ENCODE measurements around the gene CLK4.
A peak's percentile ranks its signal among the peaks of the same experiment; 100 is the strongest.

CLK4 gene

GRCh38 chr5:178626484-178627258 lies at the start of gene CLK4:
TSS of gene CLK4 (minus strand) at chr5:178627050. CDS start at chr5:178623416, 3,634 bp downstream.
- DNase-seq, result peak; percentile 97

GRCh38 chr5:178675922-178676321 lies 49.1 kb upstream of the CLK4 start:
- no peak for DNase-seq

- DNase-seq, result no peak
Observed at GRCh38 chr5:178674334-178674733, 47.5 kb upstream of the CLK4 start.

GRCh38 chr5:178673801-178674295 lies 47.0 kb upstream of the CLK4 start:
- no peak for DNase-seq

GRCh38 chr5:178672630-178673029 lies 45.8 kb upstream of the CLK4 start:
- no peak for DNase-seq

GRCh38 chr5:178671602-178672144 lies 44.8 kb upstream of the CLK4 start:
- DNase-seq, result no peak

GRCh38 chr5:178670351-178670885 lies 43.6 kb upstream of the CLK4 start:
- DNase-seq, result no peak

- no peak for DNase-seq
Observed at GRCh38 chr5:178668579-178668978, 41.7 kb upstream of the CLK4 start.

- DNase-seq, result no peak
Observed at GRCh38 chr5:178667688-178668087, 40.8 kb upstream of the CLK4 start.

GRCh38 chr5:178667101-178667500 lies 40.3 kb upstream of the CLK4 start:
- no peak for DNase-seq

GRCh38 chr5:178664141-178664540 lies 37.3 kb upstream of the CLK4 start:
- no peak for DNase-seq

GRCh38 chr5:178662541-178662860 lies 35.7 kb upstream of the CLK4 start:
- DNase-seq, result no peak

- DNase-seq, result no peak
Observed at GRCh38 chr5:178661836-178662540, 35.1 kb upstream of the CLK4 start.

GRCh38 chr5:178651046-178651810 lies 24.4 kb upstream of the CLK4 start:
- no peak for DNase-seq

- DNase-seq, result no peak
Observed at GRCh38 chr5:178650214-178650613, 23.4 kb upstream of the CLK4 start.

- DNase-seq, result no peak
Observed at GRCh38 chr5:178649580-178649979, 22.7 kb upstream of the CLK4 start.

- DNase-seq, result no peak
Observed at GRCh38 chr5:178644826-178645545, 18.1 kb upstream of the CLK4 start.

- DNase-seq, result no peak
Observed at GRCh38 chr5:178642351-178642909, 15.6 kb upstream of the CLK4 start.

GRCh38 chr5:178641711-178642110 lies 14.9 kb upstream of the CLK4 start:
- no peak for DNase-seq

- no peak for DNase-seq
Observed at GRCh38 chr5:178640331-178641045, 13.6 kb upstream of the CLK4 start.
